HEK293T (cell line): Measurements from ENCODE around the gene TFF1.

ENCODE experiments used
- ARNT ChIP-seq: fragments of 450-650 bp; IDR thresholded peaks from 2 replicates; pipeline ENCODE4 v1.6.1; 2017; ENCODE audit warnings: mild to moderate bottlenecking
- ELF4 ChIP-seq: fragments of 450-650 bp; IDR thresholded peaks from 2 replicates; pipeline ENCODE4 v1.6.1; 2017; ENCODE audit warnings: antibody characterized with exemption
- FOXK2 ChIP-seq: fragments of 450-650 bp; IDR thresholded peaks from 2 replicates; pipeline ENCODE4 v1.6.1; 2016; ENCODE audit warnings: mild to moderate bottlenecking
- FOXM1 ChIP-seq: fragments of 450-650 bp; IDR thresholded peaks from 2 replicates; pipeline ENCODE4 v1.6.1; 2017; ENCODE audit warnings: mild to moderate bottlenecking, borderline replicate concordance
- HDGF ChIP-seq: fragments of 450-650 bp; IDR thresholded peaks from 2 replicates; pipeline ENCODE4 v1.6.1; 2017; ENCODE audit warnings: antibody characterized with exemption, borderline replicate concordance
- L3MBTL2 ChIP-seq: fragments of 450-650 bp; conservative IDR thresholded peaks from 2 replicates; pipeline ENCODE4 v1.6.1; 2016; ENCODE audit warnings: mild to moderate bottlenecking
- SP1 ChIP-seq: fragments of 450-650 bp; IDR thresholded peaks from 2 replicates; pipeline ENCODE4 v1.6.1; 2017
- SUZ12 ChIP-seq: fragments of 450-650 bp; IDR thresholded peaks from 2 replicates; pipeline ENCODE4 v1.6.1; 2016; ENCODE audit warnings: mild to moderate bottlenecking
- TARDBP ChIP-seq: fragments of 450-650 bp; IDR thresholded peaks from 2 replicates; pipeline ENCODE4 v1.6.1; 2016

GRCh38 chr21:42364304-42364865 lies 1.9 kb downstream of the TFF1 start:
- TF ChIP-seq TARDBP (no peak), HDGF (no peak), SP1 (no peak), L3MBTL2 (no peak), FOXK2 (no peak), ELF4 (no peak), SUZ12 (no peak), FOXM1 (no peak), ARNT (no peak)
